Esophagus squamous epithelium (tissue), 4 donors: ENCODE results near the gene MUC4.

Experiments used
- CTCF ChIP-seq, 6 experiments: fragments of 450-650 bp in 4 of 6; fragments of 200-600 bp in 2 of 6; sonication (generic) in 2 of 6; IDR thresholded peaks; one replicate each; pipeline ENCODE4 v1.5.1; 2016 to 2019; ENCODE audit warnings: antibody characterized with exemption in 6 of 6, mild to moderate bottlenecking in 4 of 6, moderate library complexity in 4 of 6
- POLR2A ChIP-seq, 4 donors: fragments of 450-650 bp; IDR thresholded peaks; one replicate each; pipeline ENCODE4 v1.6.1; 2017; ENCODE audit warnings: antibody characterized with exemption in 4 of 4, mild to moderate bottlenecking in 4 of 4, moderate library complexity in 3 of 4

- TF ChIP-seq CTCF (IDR thresholded peaks at IDR 0.05) (no peak), POLR2A (IDR thresholded peaks at IDR 0.05) (no peak)
Measured at GRCh38 chr3:195829897-195830254, 18.1 kb upstream of the MUC4 start.
